OCI-LY1 (cell line): ENCODE measurements around the gene LRRC59.

Experiments used
- H2AFZ ChIP-seq: fragments of 200-600 bp; sonication (generic), shearing (Covaris generic); 2 replicates; pipeline ENCODE4 v1.6.0; 2014; ENCODE audit warnings: antibody characterized with exemption, mild to moderate bottlenecking, low read length
- H3F3A ChIP-seq: fragments of 200-600 bp; sonication (generic), shearing (Covaris generic); 2 replicates; pipeline ENCODE4 v1.6.0; 2014; ENCODE audit warnings: mild to moderate bottlenecking, antibody characterized with exemption, low read length, moderate library complexity; ENCODE audit not compliant: insufficient read depth
- H3K27ac ChIP-seq: fragments of 200-600 bp; sonication (generic); 2 replicates; pipeline ENCODE4 v1.5.1; 2014; ENCODE audit warnings: low read length, mixed run types, mild to moderate bottlenecking, low read depth; ENCODE audit not compliant: poor library complexity, severe bottlenecking
- H3K27me3 ChIP-seq: fragments of 200-600 bp; sonication (generic); 2 replicates; pipeline ENCODE4 v1.6.0; 2014; ENCODE audit warnings: antibody characterized with exemption, mild to moderate bottlenecking, low read length, moderate library complexity; ENCODE audit not compliant: insufficient read depth
- H3K36me3 ChIP-seq: fragments of 200-600 bp; sonication (generic); 2 replicates; pipeline ENCODE4 v1.6.1; 2014; ENCODE audit warnings: mild to moderate bottlenecking, antibody characterized with exemption, low read length, moderate library complexity, mixed read lengths; ENCODE audit not compliant: insufficient read depth
- H3K4me1 ChIP-seq: fragments of 200-600 bp; sonication (generic); 2 replicates; pipeline ENCODE4 v1.5.1; 2014; ENCODE audit warnings: mild to moderate bottlenecking, low read length, moderate library complexity; ENCODE audit not compliant: insufficient read depth, severe bottlenecking
- H3K4me2 ChIP-seq: fragments of 200-600 bp; sonication (generic), shearing (Covaris generic); 2 replicates; pipeline ENCODE4 v1.6.1; 2014; ENCODE audit warnings: low read length
- H3K4me3 ChIP-seq: fragments of 200-600 bp; sonication (generic); 2 replicates; pipeline ENCODE4 v1.5.1; 2014; ENCODE audit warnings: low read length, low read depth, mild to moderate bottlenecking, mixed read lengths; ENCODE audit not compliant: poor library complexity, severe bottlenecking
- H3K79me2 ChIP-seq: fragments of 200-600 bp; shearing (Covaris generic); 2 replicates; pipeline ENCODE4 v1.6.1; 2016; ENCODE audit warnings: mixed run types, low read length, mixed read lengths; ENCODE audit not compliant: insufficient read depth
- H3K9ac ChIP-seq: fragments of 200-600 bp; sonication (generic), shearing (Covaris generic); 2 replicates; pipeline ENCODE4 v1.6.1; 2014; ENCODE audit warnings: mild to moderate bottlenecking, low read length, mixed read lengths
- H3K9me2 ChIP-seq: fragments of 200-600 bp; sonication (generic), shearing (Covaris generic); 2 replicates; pipeline ENCODE4 v1.6.1; 2014; ENCODE audit warnings: low read depth, mild to moderate bottlenecking, low read length, mixed read lengths
- H3K9me3 ChIP-seq: fragments of 200-600 bp; shearing (Covaris generic); 2 replicates; pipeline ENCODE4 v1.6.1; 2014; ENCODE audit warnings: low read length, mixed read lengths
- H4K20me1 ChIP-seq: fragments of 200-600 bp; sonication (generic), shearing (Covaris generic); 2 replicates; pipeline ENCODE4 v1.6.0; 2016; ENCODE audit warnings: mild to moderate bottlenecking, low read length; ENCODE audit not compliant: insufficient read depth
- CTCF ChIP-seq: fragments of 200-600 bp; sonication (generic), shearing (Covaris generic); IDR thresholded peaks from 2 replicates; pipeline ENCODE4 v1.5.1; 2017; ENCODE audit warnings: mild to moderate bottlenecking, antibody characterized with exemption, low read length, moderate library complexity, mixed read lengths
- EZH2 ChIP-seq: fragments of 200-600 bp; sonication (generic), shearing (Covaris generic); IDR thresholded peaks from 2 replicates; pipeline ENCODE4 v1.8.0; 2017; ENCODE audit warnings: borderline replicate concordance, mixed run types, mild to moderate bottlenecking, antibody characterized with exemption, low read length, moderate library complexity, mixed read lengths

Gene LRRC59

GRCh38 chr17:50372222-50372757 lies 25.0 kb downstream of the LRRC59 start:
- Histone ChIP-seq H3K4me3 (peak overlapping the region; percentile 87), H3K9ac (peak overlapping the region; percentile 91), H4K20me1 (no peaks in the 10 kb centered on the region), H3K4me1 (peaks cover 21% of the 10 kb centered on the region), H3K27ac (peak overlapping the region; percentile 81), H3K4me2 (peak overlapping the region; percentile 96), H2AFZ (no peak overlapping the region), H3K36me3 (peaks cover 38% of the 10 kb centered on the region), H3K27me3 (no peaks in the 10 kb centered on the region), H3K9me2 (no peaks in the 10 kb centered on the region), H3K79me2 (peaks cover 12% of the 10 kb centered on the region), H3F3A (no peaks in the 10 kb centered on the region), H3K9me3 (no peaks in the 10 kb centered on the region)
- TF ChIP-seq CTCF = no peak
- no peak for TF ChIP-seq EZH2

- Histone ChIP-seq H3K9me3 (no peaks in the 10 kb centered on the region), H3K27ac (peak overlapping the region; percentile 81)
These were observed 25.8 kb downstream of the LRRC59 start for GRCh38 chr17:50371526-50371925.

GRCh38 chr17:50370052-50370451 lies 27.3 kb downstream of the LRRC59 start:
- TF ChIP-seq CTCF = no peak
- H3K4me2 ChIP-seq = no peak overlapping the region
- H4K20me1 ChIP-seq = no peaks in the 10 kb centered on the region

More at GRCh38 chr17:50371526-50371925, 25.8 kb downstream of the LRRC59 start:
- peak overlapping the region; percentile 91 for H3K9ac ChIP-seq
- H2AFZ ChIP-seq = no peak overlapping the region
- H3K36me3 ChIP-seq = peaks cover 44% of the 10 kb centered on the region
- peaks cover 21% of the 10 kb centered on the region for H3K4me1 ChIP-seq
- H3K4me2 ChIP-seq = peak overlapping the region; percentile 96
- H3K27me3 ChIP-seq = no peaks in the 10 kb centered on the region
- no peaks in the 10 kb centered on the region for H4K20me1 ChIP-seq
- peaks cover 12% of the 10 kb centered on the region for H3K79me2 ChIP-seq
- TF ChIP-seq CTCF = no peak
- no peak for TF ChIP-seq EZH2
- no peaks in the 10 kb centered on the region for H3K9me2 ChIP-seq
- no peaks in the 10 kb centered on the region for H3F3A ChIP-seq
- H3K4me3 ChIP-seq = peak overlapping the region; percentile 87

More at GRCh38 chr17:50370052-50370451, 27.3 kb downstream of the LRRC59 start:
- no peaks in the 10 kb centered on the region for H3F3A ChIP-seq
- H3K36me3 ChIP-seq = peaks cover 51% of the 10 kb centered on the region
- H3K79me2 ChIP-seq = peaks cover 12% of the 10 kb centered on the region
- H2AFZ ChIP-seq = no peak overlapping the region
- no peak overlapping the region for H3K9ac ChIP-seq
- no peak overlapping the region for H3K27ac ChIP-seq
- no peaks in the 10 kb centered on the region for H3K9me2 ChIP-seq
- H3K4me3 ChIP-seq = no peak overlapping the region
- H3K27me3 ChIP-seq = no peaks in the 10 kb centered on the region
- peaks cover 21% of the 10 kb centered on the region for H3K4me1 ChIP-seq
- no peaks in the 10 kb centered on the region for H3K9me3 ChIP-seq
